ENCODE measurements around the gene SCARB1. TPM values are rescaled to one million over a fixed set of nuclear protein-coding genes. Genes with fewer than 3 reads are reported as not detected.

The SCARB1 gene
- total RNA-seq, 1 experiment from 2014 or later: 19.5 TPM

- DNase-seq (ENCODE audit: low read depth): no peak
Observed at GRCh38 chr12:124844411-124845397, 19.0 kb downstream of the SCARB1 start.

GRCh38 chr12:124842800-124843510 lies 20.7 kb downstream of the SCARB1 start:
- no peak for DNase-seq (ENCODE audit: low read depth)

GRCh38 chr12:124842073-124842749 lies 21.5 kb downstream of the SCARB1 start:
- no peak for DNase-seq (ENCODE audit: low read depth)

GRCh38 chr12:124841558-124841945 lies 22.1 kb downstream of the SCARB1 start:
- DNase-seq (ENCODE audit: low read depth): no peak

DNA sequence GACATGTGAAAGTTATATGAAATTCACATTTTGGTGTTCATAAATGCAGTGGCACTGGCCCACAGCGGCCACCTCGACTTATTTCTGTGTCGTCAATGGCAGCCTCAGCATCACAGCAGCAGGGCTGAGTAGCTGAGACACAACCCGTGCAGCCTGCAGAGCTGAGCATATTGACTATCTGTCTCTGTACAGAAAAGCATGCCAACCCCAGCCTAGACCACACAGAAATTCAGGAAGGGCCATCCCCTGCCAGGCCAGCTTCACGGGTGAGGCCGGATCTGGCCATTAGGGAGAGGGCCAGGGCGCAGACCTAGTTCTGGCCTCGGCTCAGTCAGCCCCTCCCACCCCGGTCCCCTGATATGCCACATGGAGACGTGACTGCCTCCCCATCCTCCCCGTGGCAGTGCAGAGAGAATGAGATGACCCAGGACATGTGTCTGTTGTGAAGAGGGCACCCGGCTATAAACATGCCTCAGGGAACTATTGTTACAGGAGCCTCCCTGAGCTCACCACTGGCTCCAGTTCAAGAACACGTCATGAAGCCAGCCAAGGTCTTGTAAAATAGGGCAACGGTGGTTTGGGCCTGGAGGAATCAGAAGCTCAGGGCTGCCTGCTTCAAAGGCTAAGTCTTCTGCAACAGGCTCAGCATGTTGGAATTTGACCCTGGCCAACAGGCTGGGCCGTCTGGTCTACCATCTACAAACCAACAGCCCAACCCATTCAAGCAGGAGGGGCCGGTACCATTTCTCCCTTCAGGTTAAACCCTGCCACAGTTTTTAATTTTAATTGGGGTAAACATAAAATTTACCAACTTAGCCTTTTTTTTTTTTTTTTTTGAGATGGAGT lies 25.5 kb downstream of the SCARB1 start:
- peak; percentile 94 for DNase-seq (ENCODE audit: low read depth)

- no peak for DNase-seq (ENCODE audit: low read depth)
Observed at GRCh38 chr12:124837249-124837897, 26.3 kb downstream of the SCARB1 start.

- no peak for DNase-seq (ENCODE audit: low read depth)
Observed at GRCh38 chr12:124836759-124837158, 26.9 kb downstream of the SCARB1 start.

DNA sequence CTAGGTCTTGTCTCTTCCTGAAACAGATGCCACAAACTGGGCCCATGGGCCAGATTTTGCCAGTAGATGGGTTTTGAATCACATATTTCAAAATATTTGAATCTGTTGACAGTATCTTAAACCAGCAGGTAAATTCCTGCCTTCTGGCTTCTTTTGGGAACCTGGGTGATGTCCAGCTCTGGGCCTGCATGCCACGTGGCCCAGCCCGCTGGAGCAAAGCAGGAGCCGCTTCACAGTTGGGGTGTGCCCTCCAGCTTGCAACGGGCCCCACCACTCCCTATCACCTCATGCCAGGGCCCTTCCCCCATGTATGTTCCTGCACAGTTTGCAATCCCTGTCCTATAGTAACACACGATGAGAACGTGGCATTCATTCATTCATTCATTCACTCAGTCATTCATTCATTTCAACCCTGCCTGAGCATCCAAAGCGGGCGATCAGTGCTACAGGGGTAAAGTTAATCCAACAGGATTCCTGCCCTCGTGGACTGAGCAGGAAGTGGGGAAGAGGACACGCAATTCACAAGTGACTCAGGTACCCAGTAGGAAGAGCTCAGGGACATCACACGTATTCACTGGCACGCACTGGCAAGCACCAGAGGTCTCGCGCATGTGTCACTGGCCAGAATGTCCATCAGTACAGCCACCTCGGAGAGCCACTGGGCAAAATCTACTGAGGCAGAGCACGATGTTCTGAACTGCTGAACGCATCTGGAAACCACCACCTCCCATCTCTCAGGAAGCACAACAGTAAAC lies 27.8 kb downstream of the SCARB1 start:
- no peak for DNase-seq (ENCODE audit: low read depth)

- no peak for DNase-seq (ENCODE audit: low read depth)
Observed at GRCh38 chr12:124834822-124835221, 28.8 kb downstream of the SCARB1 start.

DNA sequence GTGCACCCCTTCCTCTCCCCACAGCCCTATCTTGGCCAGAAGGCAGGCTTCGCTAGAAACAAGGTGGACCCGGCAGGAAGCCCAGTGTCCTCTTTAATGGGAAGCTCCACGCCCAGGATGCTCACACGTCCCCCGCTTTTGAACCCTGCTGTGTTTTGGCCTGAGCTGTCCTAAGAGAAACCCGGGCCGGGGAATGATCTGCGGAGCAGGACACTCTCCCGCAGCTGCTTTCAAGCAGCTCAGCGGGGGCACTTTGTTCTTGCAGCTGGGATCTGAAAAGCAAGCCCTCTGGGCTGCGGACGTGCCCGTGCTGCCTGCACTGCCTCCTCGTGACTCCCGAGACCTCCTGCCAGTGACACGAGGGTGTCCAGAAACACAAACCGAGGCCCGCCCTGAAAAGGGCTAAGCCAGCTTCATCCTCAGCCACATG lies 30.0 kb downstream of the SCARB1 start:
- DNase-seq (ENCODE audit: low read depth): no peak

- DNase-seq (ENCODE audit: low read depth): no peak
Observed at GRCh38 chr12:124832856-124833255, 30.8 kb downstream of the SCARB1 start.

DNA sequence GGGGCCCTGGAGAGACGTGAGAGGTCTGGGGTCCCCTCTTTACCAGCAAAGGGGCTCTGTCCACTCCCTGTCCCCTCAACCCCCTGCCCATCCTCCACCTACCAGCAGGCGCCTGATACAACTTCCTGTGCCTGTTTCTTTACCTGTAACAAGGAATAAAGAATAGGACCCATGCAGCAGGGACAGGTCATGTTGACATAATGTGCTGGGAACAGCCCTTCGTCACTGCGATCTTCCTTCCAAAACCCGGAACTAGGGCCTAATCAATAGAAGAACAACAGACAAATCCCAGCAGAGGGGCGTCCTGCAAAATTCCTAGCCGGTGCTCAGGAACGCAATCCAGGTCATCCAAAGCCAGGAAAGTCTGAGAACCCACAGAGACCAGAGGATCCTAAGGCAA lies 32.1 kb downstream of the SCARB1 start:
- no peak for DNase-seq (ENCODE audit: low read depth)

- DNase-seq (ENCODE audit: low read depth): no peak
Observed at GRCh38 chr12:124830306-124830705, 33.4 kb downstream of the SCARB1 start.

DNA sequence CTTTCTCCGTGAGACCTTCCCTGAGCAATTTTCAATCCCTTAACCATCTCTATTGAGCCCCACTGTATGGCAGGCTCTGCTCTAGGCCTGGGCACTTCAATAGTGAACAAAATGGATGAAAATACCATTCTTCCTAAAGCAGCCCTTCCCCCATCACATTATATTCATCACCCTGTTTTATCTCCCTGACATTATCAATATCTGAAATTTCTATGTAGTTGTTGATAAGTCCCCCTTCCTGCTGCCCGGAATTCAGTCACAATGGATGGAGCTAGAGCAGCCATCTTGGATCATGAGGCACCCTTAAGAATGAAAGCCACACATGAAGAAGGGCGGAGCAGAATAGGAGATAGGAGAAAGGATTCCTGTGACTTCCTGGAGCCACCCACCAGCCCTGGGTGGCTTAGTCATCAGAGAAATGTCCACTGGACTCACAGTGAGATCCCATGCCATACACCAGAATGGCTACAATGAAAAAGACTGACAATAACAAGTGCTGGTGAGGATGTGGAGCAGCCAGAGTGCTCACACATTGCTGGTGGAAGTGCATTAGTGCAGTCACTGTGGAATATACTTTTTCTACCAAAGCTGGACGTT lies 33.9 kb downstream of the SCARB1 start:
- peak; percentile 37 for DNase-seq (ENCODE audit: low read depth)

DNA sequence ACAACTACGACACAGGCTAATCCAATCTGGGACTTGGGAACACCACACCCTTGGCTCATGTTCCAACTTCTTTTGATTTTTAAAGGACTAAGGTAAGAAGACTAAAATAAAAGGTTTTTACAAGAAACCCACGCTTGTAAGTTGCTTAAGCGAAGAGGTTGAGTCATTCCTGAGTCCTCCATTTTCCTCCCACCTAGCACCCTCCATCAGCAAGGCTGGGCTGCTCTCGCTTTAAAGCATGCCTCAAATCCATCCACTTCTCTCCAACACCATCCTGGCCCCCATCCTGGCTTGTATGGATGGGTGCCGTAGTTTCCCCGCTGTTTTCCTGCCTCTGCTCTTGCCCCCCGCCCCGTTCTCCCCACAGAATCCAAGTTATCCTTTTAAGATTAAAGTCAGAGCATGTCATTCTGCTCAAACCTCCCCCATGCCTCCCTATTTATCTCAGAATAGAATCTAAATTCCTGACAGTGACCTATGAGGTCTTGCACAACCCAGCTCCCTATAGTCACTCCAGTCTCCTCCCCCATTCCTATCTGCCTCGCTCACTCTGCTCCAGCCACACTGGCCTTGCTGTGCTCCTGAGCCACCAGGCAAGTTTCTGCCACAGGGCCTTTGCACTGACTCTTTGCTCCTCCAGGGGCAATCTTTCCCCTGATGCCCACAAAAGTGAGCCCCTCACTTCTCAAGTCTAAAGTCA lies 34.5 kb downstream of the SCARB1 start:
- peak; percentile 71 for DNase-seq (ENCODE audit: low read depth)

DNA sequence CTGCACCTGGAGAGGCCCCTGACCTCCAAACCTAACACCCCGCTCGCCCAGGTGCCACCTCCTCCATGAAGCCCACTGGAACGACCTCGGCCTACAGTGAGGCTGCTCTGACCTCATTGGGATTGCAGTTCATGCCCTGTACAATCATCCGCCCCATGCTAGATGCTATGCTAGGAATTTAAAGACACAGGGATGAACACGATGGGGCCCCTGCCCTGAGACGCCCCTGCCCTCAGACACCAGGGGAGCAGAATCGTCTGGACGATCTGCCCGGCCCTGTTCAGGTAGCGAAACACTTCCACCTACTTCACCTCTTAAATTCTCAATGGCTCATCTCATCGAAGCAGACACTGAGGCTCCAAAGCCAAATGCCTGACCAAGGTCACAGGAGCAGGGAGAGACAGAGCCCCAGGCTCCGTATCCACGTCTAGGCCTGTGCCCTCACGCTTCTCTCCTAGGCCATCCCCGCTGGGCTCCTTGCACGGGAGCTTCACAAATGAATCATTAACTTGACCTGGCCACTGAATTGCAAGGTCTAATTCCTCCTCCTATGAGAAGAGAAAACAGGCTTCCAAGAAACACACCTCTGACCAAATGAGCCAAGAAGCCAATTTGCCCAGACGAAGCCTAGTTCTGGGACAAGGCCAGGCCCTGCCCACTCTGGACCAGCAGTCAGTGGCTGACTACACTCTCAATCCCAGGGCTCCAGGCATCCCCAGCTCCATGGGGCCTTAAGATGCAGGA lies 35.2 kb downstream of the SCARB1 start:
- no peak for DNase-seq (ENCODE audit: low read depth)

GRCh38 chr12:124827588-124828184 lies 36.0 kb downstream of the SCARB1 start:
- no peak for DNase-seq (ENCODE audit: low read depth)
